ENCODE measurements around the gene SETD3. TPM values are rescaled to one million over a fixed set of nuclear protein-coding genes. Genes with fewer than 3 reads are reported as not detected.

SETD3 gene
- polyA plus RNA-seq, 1 donor (not counting 4 experiments of a cell fraction or from before 2014, with no cell fraction given), result 48.1 TPM

GRCh38 chr14:99374964-99375363 lies 105.7 kb downstream of the SETD3 start:
- H3K27ac ChIP-seq (ENCODE audit: control insufficient read depth, insufficient read depth, low read length), result no peak overlapping the region
- H2AFZ ChIP-seq (ENCODE audit: control insufficient read depth, low read length), result no peak overlapping the region
- H3K27me3 ChIP-seq (ENCODE audit: control insufficient read depth, extremely low read depth, insufficient read depth, low read length), result no peaks in the 10 kb centered on the region
- no peak overlapping the region for H3K9ac ChIP-seq (ENCODE audit: control insufficient read depth, extremely low read depth, insufficient read depth, low read length)
- FAIRE-seq, result no peak
- H3K36me3 ChIP-seq (ENCODE audit: control insufficient read depth in 2 of 2, extremely low read depth in 1 of 2, insufficient read depth in 2 of 2, low read length in 2 of 2), result no peaks in the 10 kb centered on the region
- dilution Hi-C loops (cut with MboI; ENCODE audit: extremely low pct_ligation_motif_present, low sequenced_read_pairs), result no loop called here
- H3K4me1 ChIP-seq (ENCODE audit: control insufficient read depth, extremely low read depth, insufficient read depth, low read length), result peaks cover 9% of the 10 kb centered on the region
- no peaks in the 10 kb centered on the region for H3K79me2 ChIP-seq (ENCODE audit: control insufficient read depth, insufficient read depth, low read length)
- no peak for DNase-seq (ENCODE audit: low read depth, low spot score)
- H3K4me3 ChIP-seq (ENCODE audit: control insufficient read depth in 2 of 3, extremely low read depth in 1 of 3, insufficient read depth in 2 of 3, low read depth in 1 of 3, low read length in 3 of 3), result no peak overlapping the region
- TF ChIP-seq EZH2 (IDR thresholded peaks at IDR 0.05; ENCODE audit: low read length) (no peak), CTCF (optimal IDR thresholded peaks at IDR 0.05 in 1 of 3, IDR thresholded peaks at IDR 0.05 in 1 of 3, conservative IDR thresholded peaks at IDR 0.05 in 1 of 3; ENCODE audit: extremely low read depth in 1 of 3, insufficient read depth in 2 of 3, low read length in 3 of 3) (no peak)
- no peaks in the 10 kb centered on the region for H4K20me1 ChIP-seq (ENCODE audit: control insufficient read depth, extremely low read depth, insufficient read depth, low read length)
- H3K9me3 ChIP-seq (ENCODE audit: control insufficient read depth, low read depth, low read length), result no peaks in the 10 kb centered on the region
- H3K9me1 ChIP-seq (ENCODE audit: control insufficient read depth, extremely low read depth, insufficient read depth, low read length), result no peaks in the 10 kb centered on the region
- no peak overlapping the region for H3K4me2 ChIP-seq (ENCODE audit: control insufficient read depth, extremely low read depth, insufficient read depth, low read depth, low read length)

- H3K4me1 ChIP-seq (ENCODE audit: control insufficient read depth, extremely low read depth, insufficient read depth, low read length), result no peaks in the 10 kb centered on the region
- no peaks in the 10 kb centered on the region for H4K20me1 ChIP-seq (ENCODE audit: control insufficient read depth, extremely low read depth, insufficient read depth, low read length)
- H3K27ac ChIP-seq (ENCODE audit: control insufficient read depth, insufficient read depth, low read length), result no peak overlapping the region
- no peak for FAIRE-seq
- H3K9ac ChIP-seq (ENCODE audit: control insufficient read depth, extremely low read depth, insufficient read depth, low read length), result no peak overlapping the region
- no peaks in the 10 kb centered on the region for H3K9me3 ChIP-seq (ENCODE audit: control insufficient read depth, low read depth, low read length)
- H3K9me1 ChIP-seq (ENCODE audit: control insufficient read depth, extremely low read depth, insufficient read depth, low read length), result no peaks in the 10 kb centered on the region
- no peak for DNase-seq (ENCODE audit: low read depth, low spot score)
- H3K36me3 ChIP-seq (ENCODE audit: control insufficient read depth in 2 of 2, extremely low read depth in 1 of 2, insufficient read depth in 2 of 2, low read length in 2 of 2), result no peaks in the 10 kb centered on the region
- no peak overlapping the region for H3K4me2 ChIP-seq (ENCODE audit: control insufficient read depth, extremely low read depth, insufficient read depth, low read depth, low read length)
- TF ChIP-seq CTCF (optimal IDR thresholded peaks at IDR 0.05 in 1 of 3, IDR thresholded peaks at IDR 0.05 in 1 of 3, conservative IDR thresholded peaks at IDR 0.05 in 1 of 3; ENCODE audit: extremely low read depth in 1 of 3, insufficient read depth in 2 of 3, low read length in 3 of 3) (no peak), EZH2 (IDR thresholded peaks at IDR 0.05; ENCODE audit: low read length) (no peak)
- no peaks in the 10 kb centered on the region for H3K79me2 ChIP-seq (ENCODE audit: control insufficient read depth, insufficient read depth, low read length)
- H3K4me3 ChIP-seq (ENCODE audit: control insufficient read depth in 2 of 3, extremely low read depth in 1 of 3, insufficient read depth in 2 of 3, low read depth in 1 of 3, low read length in 3 of 3), result no peak overlapping the region
- dilution Hi-C loops (cut with MboI; ENCODE audit: extremely low pct_ligation_motif_present, low sequenced_read_pairs), result no loop called here
- no peaks in the 10 kb centered on the region for H3K27me3 ChIP-seq (ENCODE audit: control insufficient read depth, extremely low read depth, insufficient read depth, low read length)
- H2AFZ ChIP-seq (ENCODE audit: control insufficient read depth, low read length), result no peak overlapping the region
These were observed 116.9 kb downstream of the SETD3 start for GRCh38 chr14:99363616-99364290.

All from keratinocyte (primary cell).